Endothelial cell of umbilical vein (primary cell): ENCODE measurements around the gene RPLP1. TPM values are rescaled to one million over a fixed set of nuclear protein-coding genes. Genes with fewer than 3 reads are reported as not detected.

ENCODE experiments used
- BruUV-seq: library from RNA; stranded (reverse); fragments of 400-500 nt; replicated peaks from 2 replicates; lab custom pipeline; 2021; lab: Mats Ljungman, UMichigan
- CTCF ChIA-PET: fragments of 300-600, 350-600 bp; sonication (Branson Sonifier 250); formaldehyde crosslinking; loops from one replicate; lab custom pipeline; 2021; ENCODE audit warnings: antibody characterized with exemption, inconsistent platforms; lab: Charles Lee
- POLR2A ChIA-PET: fragments of 300-600, 350-600 bp; sonication (Branson Sonifier 250); formaldehyde crosslinking; loops from one replicate; lab custom pipeline; 2021; ENCODE audit warnings: antibody characterized with exemption, inconsistent platforms; lab: Charles Lee
- DNase-seq: peaks from one replicate; pipeline ENCODE4 v3.0.0-alpha.2; 2011; ENCODE audit warnings: low read depth, low spot score
- FAIRE-seq: peaks from 2 replicates; lab custom pipeline; 2011; peaks lifted over from hg19 to GRCh38; lab: Jason Lieb, UNC
- H2AFZ ChIP-seq: 2 replicates; pipeline ENCODE4 v1.6.0; 2012; ENCODE audit warnings: low read depth, low read length, control low read depth, inconsistent platforms
- H3K27ac ChIP-seq: 2 replicates; pipeline ENCODE4 v1.5.1; 2011; ENCODE audit warnings: low read depth, mild to moderate bottlenecking, control low read depth, low read length, moderate library complexity; ENCODE audit not compliant: insufficient read depth
- H3K27me3 ChIP-seq, 2 experiments: 2 replicates each; pipeline versions ENCODE4 v1.6.0 to v1.6.1; 2011; ENCODE audit warnings: low read length in 2 of 2, mixed read lengths in 1 of 2; ENCODE audit not compliant: control insufficient read depth in 2 of 2, insufficient read depth in 2 of 2
- H3K36me3 ChIP-seq, 2 experiments: 2 replicates in 1 of 2; 3 replicates in 1 of 2; pipeline ENCODE4 v1.5.1; 2011; ENCODE audit warnings: low read length in 2 of 2, mild to moderate bottlenecking in 1 of 2, moderate library complexity in 1 of 2; ENCODE audit not compliant: control insufficient read depth in 2 of 2, insufficient read depth in 2 of 2; ENCODE audit errors: extremely low read depth in 1 of 2
- H3K4me1 ChIP-seq: 3 replicates; pipeline ENCODE4 v1.5.1; 2011; ENCODE audit warnings: mild to moderate bottlenecking, low read length; ENCODE audit not compliant: control insufficient read depth, insufficient read depth; ENCODE audit errors: extremely low read depth
- H3K4me2 ChIP-seq: 2 replicates; pipeline ENCODE4 v1.6.1; 2011; ENCODE audit warnings: low read length, control low read depth, mixed read lengths; ENCODE audit not compliant: insufficient read depth
- H3K4me3 ChIP-seq, 3 experiments: fragments of 200-600 bp in 1 of 3; sonication (generic), shearing (Covaris generic) in 1 of 3; replicated peaks in 1 of 3; 2 replicates each; pipeline ENCODE4 v1.5.1; 2011 to 2016; ENCODE audit warnings: control low read depth in 3 of 3, low read length in 3 of 3, mild to moderate bottlenecking in 2 of 3, inconsistent platforms in 1 of 3, low read depth in 1 of 3, moderate library complexity in 1 of 3; ENCODE audit not compliant: insufficient read depth in 1 of 3
- H3K79me2 ChIP-seq: 2 replicates; pipeline ENCODE4 v1.6.0; 2012; ENCODE audit warnings: low read length, inconsistent platforms; ENCODE audit not compliant: control insufficient read depth, insufficient read depth
- H3K9ac ChIP-seq: replicated peaks from 2 replicates; pipeline ENCODE3; 2011; ENCODE audit warnings: low read length, control low read depth; ENCODE audit not compliant: insufficient read depth; ENCODE audit errors: extremely low read depth
- H3K9me1 ChIP-seq: replicated peaks from 3 replicates; pipeline ENCODE4 v1.6.0; 2011; ENCODE audit warnings: mild to moderate bottlenecking, low read length; ENCODE audit not compliant: control insufficient read depth, insufficient read depth; ENCODE audit errors: extremely low read depth
- H3K9me3 ChIP-seq: replicated peaks from 2 replicates; pipeline ENCODE4 v1.5.1; 2012; ENCODE audit warnings: low read length, inconsistent platforms; ENCODE audit not compliant: control insufficient read depth, insufficient read depth
- H4K20me1 ChIP-seq: replicated peaks from 2 replicates; pipeline ENCODE3; 2011; ENCODE audit warnings: mild to moderate bottlenecking, low read length; ENCODE audit not compliant: control insufficient read depth, insufficient read depth; ENCODE audit errors: extremely low read depth
- FOS ChIP-seq: IDR thresholded peaks from 2 replicates; pipeline ENCODE4 v1.6.1; 2011; ENCODE audit warnings: mild to moderate bottlenecking, low read length, moderate library complexity, borderline replicate concordance; ENCODE audit not compliant: insufficient read depth
- JUN ChIP-seq: IDR thresholded peaks from 2 replicates; pipeline ENCODE4 v1.6.1; 2011; ENCODE audit warnings: borderline replicate concordance, low read depth; ENCODE audit not compliant: insufficient read length, insufficient read depth
- MYC ChIP-seq: IDR thresholded peaks from one replicate; pipeline ENCODE4 v1.6.1; 2011; ENCODE audit warnings: mild to moderate bottlenecking, low read depth, low read length
- POLR2AphosphoS5 ChIP-seq: IDR thresholded peaks from 2 replicates; pipeline ENCODE4 v1.6.1; 2012; ENCODE audit warnings: low read depth, mild to moderate bottlenecking, control low read depth, low read length, moderate library complexity; ENCODE audit not compliant: insufficient read depth
- dilution Hi-C: fragments of 300-500 bp; cut with MboI; formaldehyde crosslinking; loops from one replicate; pipeline ENCODE4 v1.15.0; 2019; ENCODE audit warnings: low sequenced_read_pairs; ENCODE audit not compliant: extremely low pct_ligation_motif_present
- intact Hi-C: fragments of 100-400 bp; cut with micrococcal nuclease; formaldehyde crosslinking; loops from one replicate; pipeline ENCODE4 v1.10.0; 2022
- polyA plus RNA-seq, 4 experiments: library from polyadenylated mRNA; depleted of rRNA in 3 of 4; stranded (reverse) in 3 of 4; unstranded in 1 of 4; fragments of >200 nt; gene quantifications; 2 replicates each; pipeline versions ENCODE4 v1.2.1 to v1.2.3, GENCODE V29; 2011 to 2012; ENCODE audit warnings: missing spikeins in 1 of 4
- total RNA-seq: library from RNA; stranded (reverse); gene quantifications from 2 replicates; pipeline ENCODE4 v1.2.3, GENCODE V29; 2021
- TF ChIP-seq, protein P1 (sequence below), 2 donors: IDR thresholded peaks; 1 replicate in 1 of 2; 2 replicates in 1 of 2; pipeline ENCODE4 v1.5.1; 2011; ENCODE audit warnings: low read length in 2 of 2, mild to moderate bottlenecking in 2 of 2, moderate library complexity in 2 of 2, control low read depth in 1 of 2, inconsistent platforms in 1 of 2, low read depth in 1 of 2; ENCODE audit not compliant: insufficient read depth in 1 of 2; ENCODE audit errors: extremely low read depth in 1 of 2

Gene RPLP1
- total and polyA plus RNA-seq, 2 donors (not counting 3 experiments of a cell fraction or from before 2014, with no cell fraction given): 1,603 to 2,985 TPM

- Histone ChIP-seq H3K9ac (no peak overlapping the region), H3K4me3 (no peak overlapping the region), H3K27me3 (peaks cover 0 to 1% of the 10 kb centered on the region in 2 experiments), H4K20me1 (no peaks in the 10 kb centered on the region), H3K9me3 (no peaks in the 10 kb centered on the region), H3K9me1 (no peaks in the 10 kb centered on the region), H3K4me1 (no peaks in the 10 kb centered on the region), H3K4me2 (no peak overlapping the region), H3K36me3 (no peaks in the 10 kb centered on the region), H3K79me2 (no peaks in the 10 kb centered on the region), H2AFZ (no peak overlapping the region), H3K27ac (no peak overlapping the region)
- POLR2A ChIA-PET: no interaction called here
- dilution Hi-C loops (no loop called here), intact Hi-C loops (no loop called here)
- no TSS peak for BruUV-seq
- TF ChIP-seq, protein P1, sequence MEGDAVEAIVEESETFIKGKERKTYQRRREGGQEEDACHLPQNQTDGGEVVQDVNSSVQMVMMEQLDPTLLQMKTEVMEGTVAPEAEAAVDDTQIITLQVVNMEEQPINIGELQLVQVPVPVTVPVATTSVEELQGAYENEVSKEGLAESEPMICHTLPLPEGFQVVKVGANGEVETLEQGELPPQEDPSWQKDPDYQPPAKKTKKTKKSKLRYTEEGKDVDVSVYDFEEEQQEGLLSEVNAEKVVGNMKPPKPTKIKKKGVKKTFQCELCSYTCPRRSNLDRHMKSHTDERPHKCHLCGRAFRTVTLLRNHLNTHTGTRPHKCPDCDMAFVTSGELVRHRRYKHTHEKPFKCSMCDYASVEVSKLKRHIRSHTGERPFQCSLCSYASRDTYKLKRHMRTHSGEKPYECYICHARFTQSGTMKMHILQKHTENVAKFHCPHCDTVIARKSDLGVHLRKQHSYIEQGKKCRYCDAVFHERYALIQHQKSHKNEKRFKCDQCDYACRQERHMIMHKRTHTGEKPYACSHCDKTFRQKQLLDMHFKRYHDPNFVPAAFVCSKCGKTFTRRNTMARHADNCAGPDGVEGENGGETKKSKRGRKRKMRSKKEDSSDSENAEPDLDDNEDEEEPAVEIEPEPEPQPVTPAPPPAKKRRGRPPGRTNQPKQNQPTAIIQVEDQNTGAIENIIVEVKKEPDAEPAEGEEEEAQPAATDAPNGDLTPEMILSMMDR (IDR thresholded peaks at IDR 0.05; ENCODE audit: extremely low read depth in 1 of 2, insufficient read depth in 1 of 2, low read depth in 1 of 2, low read length in 2 of 2): no peak
- TF ChIP-seq MYC (no peak), POLR2AphosphoS5 (no peak), FOS (no peak), JUN (no peak)
- CTCF ChIA-PET: no interaction called here
- DNase-seq (no peak), FAIRE-seq (no peak)
Observed at GRCh38 chr15:69489073-69489571, 36.5 kb downstream of the RPLP1 start.
